Stimulated activated CD8-positive, alpha-beta memory T cell treated with anti-CD3 and anti-CD28 coated beads, Interleukin-4, amount 100 ng/mL, for 1 hour (primary cell): Measurements from ENCODE around the gene BLTP3B.

Experiments used
- DNase-seq, 2 donors: peaks; one replicate each; pipeline ENCODE4 v3.0.0-alpha.2; 2020; ENCODE audit warnings: low read depth in 2 of 2, low spot score in 1 of 2

Gene BLTP3B

DNA sequence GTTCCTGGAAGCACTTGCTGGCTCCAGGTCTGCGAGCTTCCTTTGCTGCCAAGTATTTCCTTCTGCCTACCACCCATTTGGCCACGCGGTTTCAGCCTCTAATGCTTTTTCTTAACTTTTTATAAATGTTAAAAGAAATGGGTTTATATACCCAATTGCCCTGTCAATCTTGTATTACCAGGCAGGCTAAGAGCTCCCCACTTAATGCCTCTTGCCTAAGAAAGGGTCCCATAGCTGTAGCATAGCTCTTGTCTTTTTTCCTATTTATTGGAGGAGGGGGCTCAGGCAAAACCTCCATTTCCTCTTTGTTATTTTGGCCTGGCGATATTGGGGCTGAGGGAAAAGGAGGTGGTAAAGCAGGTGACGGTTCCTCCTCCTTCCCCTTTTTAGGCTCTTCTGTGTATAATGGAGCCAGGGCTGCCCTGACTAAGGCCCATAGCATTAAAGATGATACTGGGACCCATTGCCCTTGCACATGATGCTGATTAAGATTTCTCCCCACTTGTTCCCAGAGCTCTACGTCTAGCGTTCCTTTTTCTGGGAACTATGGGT is 21.6 kb upstream of the BLTP3B start:
- DNase-seq, result no peak

DNA sequence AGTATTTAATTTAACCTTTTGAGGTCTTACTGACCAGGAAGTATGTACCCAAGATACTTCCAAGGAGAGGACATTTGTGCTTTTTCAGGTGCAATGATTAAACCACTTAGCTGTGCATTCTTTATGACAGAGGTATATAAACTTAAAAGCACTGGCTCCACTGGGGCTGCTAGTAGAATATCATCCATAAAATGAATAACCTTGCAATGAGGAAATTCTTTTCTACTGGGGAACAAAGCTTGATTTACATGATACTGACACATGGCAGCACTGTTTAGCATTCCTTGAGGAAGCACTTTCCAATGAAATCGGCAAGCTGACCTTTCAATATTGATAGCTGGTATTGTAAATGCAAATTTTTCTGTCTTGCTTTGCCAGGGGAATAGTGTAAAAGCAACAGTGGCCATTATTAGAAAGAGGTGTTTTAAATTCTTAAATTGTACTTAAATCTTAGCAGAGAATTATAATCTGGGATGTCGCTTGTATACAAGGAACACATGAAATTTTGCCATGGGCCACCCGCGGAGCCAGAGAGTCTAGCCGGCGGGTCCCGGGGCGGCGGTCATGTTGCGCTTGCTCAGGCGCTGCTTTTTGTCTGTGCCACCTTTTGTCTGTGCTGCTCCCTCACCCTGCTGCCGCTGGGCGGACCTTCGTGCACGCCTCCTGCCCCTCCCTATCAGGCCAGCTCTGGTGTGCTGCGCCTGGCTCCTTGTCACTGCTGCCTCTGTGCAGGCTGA is 20.9 kb upstream of the BLTP3B start:
- peak; percentile 16 to 38 for DNase-seq

DNA sequence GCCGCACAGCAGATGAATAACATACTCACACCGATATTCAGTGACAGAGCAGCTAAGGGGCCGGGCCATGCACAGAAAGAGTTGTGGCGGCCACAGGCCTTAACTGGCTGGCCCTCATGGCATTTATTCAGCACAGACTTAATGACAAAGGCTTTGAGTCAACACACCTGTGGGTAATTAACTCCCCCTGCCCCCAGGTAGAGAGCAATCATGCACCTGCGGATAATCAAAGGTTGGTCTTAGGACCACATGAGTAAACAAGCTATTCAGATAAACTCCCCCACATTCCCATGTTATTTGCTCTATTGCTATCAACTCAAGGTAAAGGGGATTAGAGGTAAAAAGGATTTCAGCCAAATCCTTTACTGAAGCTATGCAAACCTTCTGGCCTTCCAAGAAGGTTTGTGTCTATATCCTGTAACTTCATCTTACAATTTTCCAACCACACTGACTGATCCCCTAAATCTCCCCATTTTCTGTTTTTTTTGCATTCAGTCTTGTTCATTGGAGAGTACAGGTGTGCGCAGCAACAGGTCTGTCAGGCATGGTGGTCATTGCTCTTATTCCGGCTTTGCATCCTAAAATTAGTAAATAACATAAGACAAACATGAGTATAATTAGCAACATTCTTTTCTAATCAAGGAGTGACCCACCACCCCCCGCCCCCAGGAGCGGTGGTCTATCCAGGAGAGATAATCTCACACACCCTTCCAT is 16.9 kb upstream of the BLTP3B start:
- DNase-seq, result no peak

DNA sequence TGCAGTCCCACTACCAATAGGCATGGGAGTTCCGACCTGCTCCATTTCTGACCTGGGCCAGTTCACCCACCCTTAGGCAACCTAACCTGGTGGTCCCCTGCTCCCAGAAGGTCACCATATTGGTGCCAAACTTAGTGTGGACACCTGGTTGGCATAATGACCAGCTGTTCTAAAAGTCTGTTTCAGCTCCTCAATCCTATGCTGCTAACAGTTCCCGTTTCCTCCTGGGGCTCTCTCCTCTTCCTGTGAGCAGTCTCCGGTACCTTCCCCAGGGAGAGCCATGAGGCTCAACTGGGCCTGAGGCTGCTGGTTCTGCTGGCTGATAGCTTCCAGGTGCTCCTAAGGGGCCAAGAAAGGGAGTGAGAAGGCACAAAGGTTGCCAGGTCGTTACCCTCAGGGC is 15.9 kb upstream of the BLTP3B start:
- no peak for DNase-seq

DNA sequence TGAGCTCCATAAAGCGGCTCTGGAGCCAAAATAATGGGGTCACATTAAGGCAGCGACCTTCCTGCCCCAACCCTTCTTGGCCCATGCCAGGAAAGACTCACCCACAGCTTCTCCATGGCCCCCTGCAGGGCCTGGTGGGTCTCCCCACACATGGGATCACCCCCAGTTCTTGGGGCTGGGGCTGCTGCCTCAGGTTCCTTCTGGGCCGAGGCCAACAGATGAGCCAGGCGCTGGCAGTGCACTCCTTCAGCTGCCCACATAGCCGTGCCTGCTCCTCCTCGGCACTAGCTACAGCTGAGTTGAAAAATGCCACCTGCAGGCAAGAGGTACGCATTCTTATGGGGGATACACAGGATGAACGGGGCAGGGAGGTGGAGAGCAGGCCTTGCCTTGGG is 14.8 kb upstream of the BLTP3B start:
- DNase-seq, result no peak

DNA sequence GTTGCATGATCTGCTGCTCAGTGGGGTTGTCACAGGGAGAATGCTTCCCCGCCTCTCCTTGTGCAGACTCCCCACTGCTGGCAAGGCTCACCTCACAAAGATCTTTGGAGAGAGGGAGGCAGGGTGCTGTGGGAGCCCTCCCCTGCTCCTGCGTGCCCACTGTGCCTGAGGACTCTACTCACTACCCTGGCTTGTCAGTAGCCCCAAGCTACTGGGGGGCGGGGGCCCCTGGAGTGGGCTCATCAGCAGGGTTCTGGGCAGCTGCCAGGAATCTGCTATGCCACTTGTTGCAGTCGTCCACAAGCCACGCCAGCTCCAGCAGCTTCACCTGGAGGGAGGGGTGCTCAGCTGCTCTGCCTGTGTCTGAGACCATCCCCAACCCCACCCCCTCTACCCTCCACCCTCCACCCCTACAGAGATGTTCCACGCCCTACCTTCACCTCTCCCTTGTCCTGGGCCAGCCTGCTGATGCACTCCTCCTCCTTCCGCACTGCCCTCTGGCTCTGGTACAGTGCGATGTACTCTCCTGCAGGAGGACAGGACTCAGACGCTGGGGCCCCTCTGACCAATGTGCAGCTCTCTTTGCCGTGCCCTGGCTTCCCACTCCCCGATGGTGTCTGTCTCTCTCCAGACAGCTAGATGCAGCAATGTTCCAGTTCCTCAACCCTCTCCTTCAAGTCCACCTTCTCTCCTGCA is 14.2 kb upstream of the BLTP3B start:
- DNase-seq, result no peak

DNA sequence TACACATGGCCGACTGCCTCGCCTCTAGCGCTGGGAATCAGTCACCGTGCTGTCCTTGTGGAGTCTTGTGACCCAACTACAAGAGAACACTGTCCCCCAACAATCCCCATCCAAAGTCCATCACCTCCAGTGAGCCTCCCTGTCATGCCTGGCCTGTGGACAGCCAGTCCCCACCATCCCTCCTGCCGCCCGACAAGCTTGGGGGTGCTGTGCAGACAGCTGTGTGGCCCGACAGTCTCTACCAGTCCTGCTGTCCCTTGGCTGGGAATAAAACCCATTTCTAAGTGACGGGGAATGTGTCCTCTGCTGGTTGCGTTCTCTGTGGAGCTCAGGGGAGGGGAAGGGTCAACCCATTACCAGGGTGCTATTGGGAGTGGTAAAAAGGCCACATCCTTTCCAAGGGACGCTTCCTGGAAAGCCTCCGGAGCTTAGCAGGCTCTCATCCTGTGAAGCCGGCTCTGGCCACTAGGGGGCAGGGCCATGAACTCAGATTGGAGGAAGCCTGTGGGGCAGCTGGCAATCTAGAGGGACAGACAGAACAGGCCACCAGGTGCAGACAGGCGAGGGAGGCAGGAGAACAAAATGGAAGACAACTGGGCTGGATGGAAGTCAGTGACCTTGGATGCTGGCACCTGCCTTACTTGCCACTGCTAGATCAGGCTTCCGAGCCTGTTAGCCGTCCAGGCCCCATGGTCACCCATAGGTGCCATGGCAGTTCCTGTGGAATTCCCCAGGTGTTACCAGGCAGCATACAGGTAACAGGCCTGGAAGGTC is 12.0 kb upstream of the BLTP3B start:
- DNase-seq, result peak; percentile 45 to 60

DNA sequence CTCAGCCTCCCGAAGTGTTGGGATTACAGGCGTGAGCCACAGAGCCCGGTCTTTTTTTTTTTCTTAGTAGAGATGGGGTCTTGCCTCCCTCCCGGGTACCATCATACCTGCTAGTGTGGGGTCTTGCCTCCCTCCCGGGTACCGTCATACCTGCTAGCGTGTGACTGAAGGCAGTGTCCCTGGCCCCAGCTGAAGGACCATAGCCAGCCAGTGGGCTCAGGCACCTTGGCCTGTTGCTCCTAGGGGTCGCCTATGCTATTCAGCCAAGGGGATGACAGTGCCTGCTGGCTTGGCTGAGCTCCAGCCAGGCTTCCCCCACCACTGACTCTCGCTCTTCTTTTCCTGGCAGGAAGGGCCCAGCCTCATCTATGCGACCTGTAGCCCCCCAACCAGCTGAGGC is 10.5 kb upstream of the BLTP3B start:
- DNase-seq, result no peak

DNA sequence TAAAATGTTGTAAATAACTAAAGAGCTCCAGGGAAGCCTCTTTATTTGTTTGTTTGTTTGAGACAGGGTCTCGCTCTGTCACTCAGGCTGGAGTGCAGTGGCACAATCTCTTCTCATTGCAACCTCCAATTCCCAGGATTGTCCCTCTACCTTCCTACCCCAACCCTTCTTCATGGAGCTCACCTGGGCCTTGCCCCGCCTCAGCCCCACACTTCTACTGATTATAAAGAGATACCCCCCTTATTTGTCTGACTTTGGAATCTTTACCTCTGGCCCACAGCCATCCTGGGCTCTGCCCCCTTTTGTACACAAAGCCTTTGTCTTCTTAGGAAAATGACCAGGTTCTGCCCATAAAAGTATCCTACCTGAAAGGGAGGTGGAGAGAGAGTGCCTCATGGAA is 9.1 kb upstream of the BLTP3B start:
- DNase-seq, result no peak

DNA sequence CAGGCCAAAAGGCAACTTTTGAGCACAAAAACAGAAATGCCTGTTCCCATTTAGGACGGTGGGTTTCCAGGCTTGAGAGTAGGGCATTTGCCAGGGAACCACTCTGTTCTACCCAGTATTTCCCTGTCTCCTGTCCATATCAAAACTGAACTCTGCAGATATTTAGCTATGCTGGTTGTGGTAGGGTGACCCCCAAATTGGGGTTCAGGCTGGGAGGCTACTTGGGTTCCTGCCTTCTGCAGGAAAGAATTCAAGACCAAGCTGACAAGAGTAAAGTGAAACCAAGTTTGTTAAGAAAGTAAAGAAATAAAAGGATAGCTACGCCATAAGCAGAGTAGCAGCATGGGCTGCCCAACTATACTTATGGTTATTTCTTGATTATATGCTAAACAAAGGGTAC is 3.6 kb upstream of the BLTP3B start:
- no peak for DNase-seq

DNA sequence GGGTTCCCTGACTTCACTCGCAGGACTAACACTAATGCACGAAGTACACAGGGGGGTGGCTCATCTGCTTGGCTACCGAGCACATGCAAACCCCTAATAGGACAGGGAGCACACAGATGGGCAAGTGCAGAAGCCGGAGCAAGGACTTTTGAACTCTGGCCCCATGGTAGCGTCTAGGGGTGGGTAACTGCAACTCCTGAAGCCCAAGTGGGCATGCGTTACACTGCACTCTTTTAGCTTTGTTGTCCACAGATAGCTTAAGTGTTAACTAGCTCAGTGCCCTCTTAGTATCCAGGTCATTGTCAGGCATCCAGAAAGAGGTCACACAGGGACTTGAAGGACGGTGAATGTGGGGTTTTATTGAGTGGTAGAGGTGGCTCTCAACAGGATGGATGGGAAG is 3.0 kb upstream of the BLTP3B start:
- no peak for DNase-seq

DNA sequence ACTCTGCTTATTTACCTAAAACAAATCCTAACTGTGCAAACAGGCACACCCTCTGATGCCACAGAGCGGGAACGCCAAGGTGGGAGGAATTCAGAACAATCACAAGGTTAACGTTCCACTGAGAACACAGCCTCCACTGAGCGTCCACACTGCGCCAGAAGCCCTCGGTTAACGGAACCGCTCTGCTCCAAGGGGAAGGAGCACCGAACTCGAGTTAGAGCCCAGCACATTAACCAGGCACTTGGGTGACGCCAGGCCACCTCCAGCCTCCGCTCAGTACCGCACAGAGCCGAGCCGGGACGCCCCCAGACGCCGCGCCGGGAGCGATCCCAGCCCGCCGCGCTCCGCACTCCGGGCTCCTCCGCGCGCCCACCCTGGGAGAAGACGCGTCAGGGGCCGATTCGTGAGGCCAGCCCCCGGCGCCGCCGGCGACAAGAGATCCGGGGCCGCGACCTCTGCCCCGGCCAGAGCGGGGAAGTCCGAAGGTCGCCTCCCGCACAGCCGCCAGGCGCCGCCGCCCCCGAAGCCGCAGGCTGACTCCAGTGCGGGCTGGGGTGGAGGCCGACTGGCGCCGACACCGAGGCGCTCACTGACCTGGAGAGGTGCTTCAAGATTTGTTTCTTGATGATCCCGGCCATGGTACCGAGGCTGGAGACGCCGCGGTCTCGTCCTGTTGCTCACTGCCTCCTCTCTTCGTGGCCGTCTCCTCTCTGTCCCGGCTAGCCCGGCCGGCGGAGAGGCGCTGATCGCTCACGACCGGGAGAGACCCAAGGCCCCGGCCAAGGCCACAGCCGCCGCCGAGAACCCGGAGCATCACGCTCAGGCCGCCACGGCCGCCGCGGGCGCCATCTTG is 450 bp downstream of the BLTP3B start:
- peak; percentile 3 to 17 for DNase-seq

DNA sequence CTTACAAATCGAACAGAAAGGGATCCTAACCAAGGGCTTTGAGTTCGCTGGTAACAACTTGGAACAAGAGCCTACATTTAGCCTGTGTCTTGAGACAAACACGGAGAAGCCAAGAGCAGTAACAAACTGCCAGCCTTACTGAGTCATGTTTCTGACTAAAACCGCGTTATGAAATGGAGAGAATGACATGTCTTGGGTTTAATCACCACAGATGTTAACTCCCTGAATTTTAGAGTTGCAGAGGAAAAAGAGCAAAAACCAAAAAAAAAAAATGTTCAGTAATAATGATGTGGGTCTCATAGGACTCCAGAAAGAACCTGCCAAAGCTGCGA is 1.0 kb downstream of the BLTP3B start:
- DNase-seq, result no peak

DNA sequence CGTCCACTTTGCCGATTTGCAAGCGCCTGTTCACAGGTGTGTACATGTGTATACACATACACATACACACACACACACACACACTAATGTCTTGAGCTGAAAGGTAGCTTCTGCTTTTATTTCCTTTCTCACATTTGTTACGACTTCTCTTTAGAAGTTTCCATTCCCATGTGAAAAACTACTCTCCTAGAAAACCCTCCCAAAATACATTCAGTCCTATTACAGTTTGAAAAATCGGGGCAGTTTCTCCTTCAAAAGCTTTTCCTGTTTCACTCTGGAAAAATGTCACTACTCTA is 3.9 kb downstream of the BLTP3B start:
- DNase-seq, result no peak

DNA sequence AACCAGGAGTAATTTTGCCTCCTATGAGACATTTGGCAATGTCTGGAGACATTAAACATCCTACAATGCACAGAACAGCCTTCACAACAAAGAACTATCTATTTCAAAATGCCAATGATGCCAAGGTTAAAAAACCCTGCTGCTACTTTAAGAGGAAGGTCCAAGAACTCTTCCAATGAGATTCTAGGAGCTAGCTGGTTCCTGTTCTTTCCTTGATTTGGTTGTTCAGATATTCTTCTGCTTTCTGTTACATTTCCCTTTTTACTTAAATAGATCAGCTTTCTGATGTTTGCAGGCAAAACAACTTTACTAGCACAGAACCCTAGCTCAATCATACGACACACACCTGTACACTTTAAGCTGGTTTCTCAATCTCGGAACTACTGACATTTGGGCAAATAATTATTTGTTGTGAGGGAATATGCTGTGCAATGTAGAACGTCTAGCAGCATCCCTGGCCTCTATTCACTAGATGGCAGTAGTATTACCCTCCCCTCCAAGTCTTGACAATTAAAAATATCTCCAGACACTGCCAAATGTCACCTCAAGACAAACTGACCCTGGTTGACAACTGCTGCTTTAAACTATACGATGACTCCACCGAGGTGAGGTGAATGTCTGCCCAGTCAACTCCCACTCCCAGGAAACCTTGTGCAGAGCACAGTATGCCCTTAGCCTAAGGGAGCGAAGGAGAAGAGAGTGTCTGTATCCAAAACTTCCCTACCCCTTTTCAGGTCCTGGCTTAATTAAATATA is 4.4 kb downstream of the BLTP3B start:
- DNase-seq, result no peak

DNA sequence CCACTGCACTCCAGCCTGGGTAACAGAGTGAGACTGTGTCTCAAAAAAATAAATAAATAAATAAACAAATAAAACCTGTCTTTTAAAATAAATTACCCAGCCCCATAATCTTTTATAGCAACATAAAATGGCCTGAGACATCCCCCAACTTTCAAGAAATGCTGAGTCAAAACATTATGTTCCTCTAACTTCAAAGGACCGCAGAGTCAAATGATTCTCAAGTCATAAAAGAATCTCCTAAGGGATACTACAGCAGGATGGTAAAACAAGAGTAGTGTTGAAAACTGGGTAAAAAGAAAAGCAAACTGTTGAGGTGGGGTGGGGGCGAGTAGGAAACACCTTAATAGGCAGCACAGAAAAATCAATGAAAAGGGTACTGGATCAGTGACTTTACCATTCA is 9.5 kb downstream of the BLTP3B start:
- DNase-seq, result no peak

DNA sequence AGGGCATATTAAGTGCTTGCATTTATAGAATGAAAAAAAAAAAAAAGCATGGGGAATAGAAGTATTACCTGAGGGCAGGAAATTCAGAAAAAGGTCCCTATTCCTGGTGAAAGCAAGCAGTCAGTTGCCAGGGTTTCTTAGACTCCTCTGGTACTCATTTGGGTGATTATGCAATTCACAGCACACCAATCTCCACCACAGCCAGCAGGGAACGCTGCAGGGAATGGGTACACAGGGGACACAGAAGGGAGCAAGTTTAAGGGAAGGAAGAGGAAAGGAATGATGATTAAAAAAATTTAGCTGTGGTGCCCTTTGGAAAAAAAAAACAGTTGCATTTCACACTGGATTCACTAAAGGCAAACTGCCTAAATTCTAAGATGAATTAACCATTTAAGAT is 14.2 kb downstream of the BLTP3B start:
- DNase-seq, result no peak

DNA sequence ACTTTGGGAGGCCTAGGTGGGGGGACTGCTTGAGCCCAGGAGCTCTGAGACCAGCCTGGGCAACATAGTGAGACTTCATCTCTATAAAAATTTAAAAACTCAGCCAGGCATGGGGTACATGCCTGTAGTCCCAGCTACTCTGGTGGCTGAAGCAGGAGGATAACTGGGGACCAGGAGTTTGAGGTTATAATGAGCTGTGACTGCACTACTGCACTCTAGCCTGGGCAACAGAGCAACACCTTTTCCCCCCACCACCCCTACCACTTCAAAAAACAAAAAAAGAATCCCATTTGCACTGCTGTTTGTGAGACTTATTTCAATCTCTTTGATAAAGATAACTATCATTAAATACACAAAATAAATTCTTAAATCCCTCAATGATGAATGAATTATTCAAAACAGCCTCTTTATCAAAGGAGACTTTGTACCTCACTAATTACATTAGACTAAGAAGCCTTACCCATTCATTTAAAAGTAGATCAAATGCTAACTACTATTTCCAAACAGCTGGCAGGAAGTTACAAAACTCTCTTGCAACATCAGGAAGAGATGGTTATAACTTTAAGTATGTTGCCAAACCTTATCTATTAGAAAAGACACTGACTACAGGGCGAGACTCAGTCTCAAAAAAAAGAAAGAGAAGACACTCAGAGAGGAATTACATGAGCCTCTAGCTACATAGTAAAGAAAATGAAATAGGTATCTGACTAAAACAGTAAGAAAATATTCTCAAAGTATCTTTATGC is 14.7 kb downstream of the BLTP3B start:
- no peak for DNase-seq
